DOHH2 (cell line): Measurements from ENCODE around the gene FASTK.

Source experiments
- H3F3A ChIP-seq: fragments of 200-600 bp; sonication (generic), shearing (Covaris generic); 2 replicates; pipeline ENCODE4 v1.6.0; 2016; ENCODE audit warnings: antibody characterized with exemption, mild to moderate bottlenecking; ENCODE audit not compliant: control insufficient read depth, insufficient read depth
- H3K27ac ChIP-seq: fragments of 200-600 bp; sonication (generic); 2 replicates; pipeline ENCODE4 v1.5.1; 2014; ENCODE audit warnings: low read depth, mild to moderate bottlenecking, low read length, moderate library complexity
- H3K27me3 ChIP-seq: fragments of 200-600 bp; sonication (generic); 2 replicates; pipeline ENCODE4 v1.6.1; 2014; ENCODE audit warnings: mild to moderate bottlenecking, low read length, mixed read lengths; ENCODE audit not compliant: control insufficient read depth
- H3K36me3 ChIP-seq: fragments of 200-600 bp; sonication (generic); 2 replicates; pipeline ENCODE4 v1.6.1; 2014; ENCODE audit warnings: mild to moderate bottlenecking, low read length, moderate library complexity, mixed read lengths; ENCODE audit not compliant: control insufficient read depth
- H3K4me1 ChIP-seq: fragments of 200-600 bp; sonication (generic); 2 replicates; pipeline ENCODE4 v1.6.1; 2014; ENCODE audit warnings: mild to moderate bottlenecking, low read length, mixed read lengths; ENCODE audit not compliant: control insufficient read depth
- H3K4me2 ChIP-seq: fragments of 200-600 bp; sonication (generic); 2 replicates; pipeline ENCODE4 v1.6.0; 2014; ENCODE audit warnings: mild to moderate bottlenecking, low read length, moderate library complexity
- H3K4me3 ChIP-seq: fragments of 200-600 bp; sonication (generic); 2 replicates; pipeline ENCODE4 v1.5.1; 2014; ENCODE audit warnings: mild to moderate bottlenecking, low read length, mixed read lengths
- H3K79me2 ChIP-seq: fragments of 200-600 bp; sonication (generic); 2 replicates; pipeline ENCODE4 v1.6.1; 2014; ENCODE audit warnings: mild to moderate bottlenecking, low read length, mixed read lengths; ENCODE audit not compliant: control insufficient read depth
- H3K9me2 ChIP-seq: fragments of 200-600 bp; sonication (generic); replicated peaks from 2 replicates; pipeline ENCODE4 v1.6.1; 2014; ENCODE audit warnings: mild to moderate bottlenecking, low read length, mixed read lengths; ENCODE audit not compliant: control insufficient read depth
- H3K9me3 ChIP-seq: fragments of 200-600 bp; sonication (generic); 2 replicates; pipeline ENCODE4 v1.6.1; 2014; ENCODE audit warnings: antibody characterized with exemption, low read length, mixed read lengths; ENCODE audit not compliant: control insufficient read depth, insufficient read depth
- H4K20me1 ChIP-seq: fragments of 200-600 bp; sonication (generic); 2 replicates; pipeline ENCODE4 v1.6.0; 2014; ENCODE audit warnings: low read depth, mild to moderate bottlenecking, antibody characterized with exemption, low read length, moderate library complexity; ENCODE audit not compliant: control insufficient read depth, insufficient read depth
- CTCF ChIP-seq: fragments of 200-600 bp; sonication (generic); IDR thresholded peaks from one replicate; pipeline ENCODE4 v1.5.1; 2014; ENCODE audit warnings: antibody characterized with exemption, mild to moderate bottlenecking, low read depth, low read length; ENCODE audit not compliant: poor library complexity, severe bottlenecking
- EZH2phosphoT487 ChIP-seq: fragments of 200-600 bp; sonication (generic); IDR thresholded peaks from 2 replicates; pipeline ENCODE4 v1.6.1; 2017; ENCODE audit warnings: borderline replicate concordance, mild to moderate bottlenecking, antibody characterized with exemption, low read length, moderate library complexity, mixed read lengths

FASTK gene

DNA sequence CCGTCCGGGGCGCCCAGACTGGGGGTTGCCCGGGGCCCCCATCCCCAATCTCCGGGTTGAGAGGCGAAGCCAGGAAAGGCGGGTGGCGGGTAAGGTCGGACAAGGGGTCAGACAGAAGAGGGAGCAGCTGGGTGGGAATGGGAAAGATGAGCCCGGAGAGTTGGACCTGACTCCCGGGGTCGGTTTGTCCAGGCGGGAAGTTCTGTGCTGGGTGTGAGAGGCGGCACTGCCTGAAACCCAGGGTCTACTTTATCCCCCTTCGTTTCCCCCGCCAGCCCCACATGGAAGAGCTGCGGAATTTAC lies 20.5 kb downstream of the FASTK start:
- H3K79me2 ChIP-seq = peaks cover 30% of the 10 kb centered on the region
- no peak for TF ChIP-seq EZH2phosphoT487
- no peak for TF ChIP-seq CTCF
- peaks cover 7% of the 10 kb centered on the region; the same call in 1 of the 2 replicates for H4K20me1 ChIP-seq
- H3K9me2 ChIP-seq = no peaks in the 10 kb centered on the region
- peaks cover 29% of the 10 kb centered on the region for H3K36me3 ChIP-seq
- peaks cover 7% of the 10 kb centered on the region for H3F3A ChIP-seq
- peak overlapping the region; percentile 97 for H3K4me2 ChIP-seq
- peak overlapping the region; percentile 61 for H3K27ac ChIP-seq
- no peaks in the 10 kb centered on the region for H3K27me3 ChIP-seq
- H3K9me3 ChIP-seq = no peaks in the 10 kb centered on the region
- peak overlapping the region; percentile 89 for H3K4me3 ChIP-seq
- H3K4me1 ChIP-seq = peaks cover 31% of the 10 kb centered on the region

DNA sequence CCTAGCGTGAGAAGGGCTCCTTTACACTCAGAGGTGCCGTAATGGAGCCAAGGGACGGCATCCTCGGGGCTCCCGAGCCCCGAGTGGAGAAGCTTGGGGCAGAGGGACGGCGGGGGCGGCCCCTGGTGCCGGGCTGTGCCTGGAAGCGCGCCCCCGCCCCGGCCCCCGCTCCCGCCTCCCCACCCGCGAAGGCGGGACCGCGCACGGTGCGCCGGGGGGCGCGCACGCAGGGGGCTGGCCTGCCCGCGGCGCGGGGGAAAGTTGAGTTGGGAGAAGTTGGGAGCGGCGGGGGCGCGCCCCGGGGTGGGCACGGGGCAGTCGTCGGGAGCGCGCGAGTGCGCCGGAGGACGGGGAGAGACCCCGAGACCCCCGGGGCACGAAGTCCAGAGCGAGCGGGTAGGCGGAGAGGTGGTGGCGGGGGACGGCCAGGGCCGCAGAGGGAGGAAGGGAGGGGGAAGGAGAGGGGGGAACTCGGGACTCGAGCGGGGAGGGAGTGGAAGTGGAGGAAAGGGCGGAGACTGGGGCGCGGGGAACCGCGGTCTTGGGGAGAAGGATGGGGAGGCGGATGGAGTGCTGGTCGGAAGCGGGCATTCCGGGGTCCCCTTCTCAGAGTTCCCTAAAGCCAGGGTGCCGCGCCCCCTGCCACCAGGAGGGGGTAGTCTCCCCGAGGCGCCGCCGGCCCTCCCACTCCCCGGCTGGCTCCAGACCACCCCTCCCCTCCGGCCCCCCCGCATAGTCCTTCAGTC lies 21.1 kb downstream of the FASTK start, which contains the start of gene SLC4A2:
Gene SLC4A2 (plus strand): TSS at position 223 of the 746 bp plus-strand sequence. CDS start 2,399 bp downstream, outside the sequence.
- TF ChIP-seq CTCF = peak; percentile 57
- no peak for TF ChIP-seq EZH2phosphoT487
- peak within 1 kb of the TSS; percentile 61 for H3K27ac ChIP-seq
- H3K9me2 ChIP-seq = no peaks in the 10 kb centered on the region
- no peaks in the 10 kb centered on the region for H3K9me3 ChIP-seq
- H3K4me1 ChIP-seq = peaks cover 31% of the 10 kb centered on the region
- peaks cover 7% of the 10 kb centered on the region for H3F3A ChIP-seq
- peaks cover 30% of the 10 kb centered on the region for H3K79me2 ChIP-seq
- peak within 1 kb of the TSS; percentile 97 for H3K4me2 ChIP-seq
- H3K36me3 ChIP-seq = peaks cover 24% of the 10 kb centered on the region
- peak within 1 kb of the TSS; percentile 89 for H3K4me3 ChIP-seq
- H4K20me1 ChIP-seq = peaks cover 7% of the 10 kb centered on the region; the same call in 1 of the 2 replicates
- H3K27me3 ChIP-seq = no peaks in the 10 kb centered on the region

- no peaks in the 10 kb centered on the region for H3K9me3 ChIP-seq
- no peak for TF ChIP-seq CTCF
- no peak for TF ChIP-seq EZH2phosphoT487
- peaks cover 7% of the 10 kb centered on the region; the same call in 1 of the 2 replicates for H4K20me1 ChIP-seq
- H3K36me3 ChIP-seq = peaks cover 20% of the 10 kb centered on the region
- H3K4me3 ChIP-seq = peak overlapping the region; percentile 89
- peak overlapping the region; percentile 61 for H3K27ac ChIP-seq
- peaks cover 31% of the 10 kb centered on the region for H3K4me1 ChIP-seq
- no peaks in the 10 kb centered on the region for H3K27me3 ChIP-seq
- H3K9me2 ChIP-seq = no peaks in the 10 kb centered on the region
- H3K4me2 ChIP-seq = peak overlapping the region; percentile 97
- peaks cover 7% of the 10 kb centered on the region for H3F3A ChIP-seq
- peaks cover 30% of the 10 kb centered on the region for H3K79me2 ChIP-seq
Measured at GRCh38 chr7:151058781-151059366, 21.7 kb downstream of the FASTK start.
